ENCODE measurements around the gene RNF224.
A peak's percentile ranks its signal among the peaks of the same experiment; 100 is the strongest.

Gene RNF224

DNA sequence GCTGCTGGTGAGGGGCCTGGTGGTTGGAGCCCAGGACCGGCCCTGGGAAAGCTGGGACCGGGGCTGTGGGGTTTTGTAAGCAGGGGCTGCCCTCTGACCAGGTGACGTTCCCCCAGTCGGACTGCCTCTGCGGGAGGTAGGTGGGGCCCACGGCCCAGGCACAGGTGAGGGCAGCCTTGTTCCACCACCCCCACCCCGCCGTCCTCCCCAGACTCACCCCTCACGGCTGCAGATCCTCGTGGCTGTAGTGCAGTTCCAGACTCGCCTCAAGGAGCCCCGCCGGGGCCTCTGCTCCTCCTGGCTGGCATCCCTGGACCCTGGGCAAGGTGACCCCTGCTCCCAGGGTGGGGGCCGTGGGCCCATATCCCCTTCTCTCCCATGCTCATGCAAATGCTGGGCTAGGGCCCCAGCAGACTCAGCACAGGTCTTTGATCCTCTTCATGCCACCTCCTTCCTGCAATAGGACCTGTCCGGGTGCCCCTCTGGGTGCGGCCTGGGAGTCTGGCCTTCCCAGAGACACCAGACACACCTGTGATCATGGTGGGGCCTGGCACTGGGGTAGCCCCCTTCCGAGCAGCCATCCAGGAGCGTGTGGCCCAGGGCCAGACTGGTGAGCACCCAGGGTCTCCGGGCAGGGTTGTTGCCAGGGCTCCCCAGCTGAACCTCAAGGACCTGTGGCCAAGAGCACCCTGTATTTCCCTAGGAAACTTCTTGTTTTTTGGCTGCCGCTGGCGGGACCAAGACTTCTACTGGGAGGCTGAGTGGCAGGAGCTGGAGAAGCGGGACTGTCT is 11.9 kb upstream of the RNF224 start:
- no peak for DNase-seq (ENCODE audit: low spot score)

DNA sequence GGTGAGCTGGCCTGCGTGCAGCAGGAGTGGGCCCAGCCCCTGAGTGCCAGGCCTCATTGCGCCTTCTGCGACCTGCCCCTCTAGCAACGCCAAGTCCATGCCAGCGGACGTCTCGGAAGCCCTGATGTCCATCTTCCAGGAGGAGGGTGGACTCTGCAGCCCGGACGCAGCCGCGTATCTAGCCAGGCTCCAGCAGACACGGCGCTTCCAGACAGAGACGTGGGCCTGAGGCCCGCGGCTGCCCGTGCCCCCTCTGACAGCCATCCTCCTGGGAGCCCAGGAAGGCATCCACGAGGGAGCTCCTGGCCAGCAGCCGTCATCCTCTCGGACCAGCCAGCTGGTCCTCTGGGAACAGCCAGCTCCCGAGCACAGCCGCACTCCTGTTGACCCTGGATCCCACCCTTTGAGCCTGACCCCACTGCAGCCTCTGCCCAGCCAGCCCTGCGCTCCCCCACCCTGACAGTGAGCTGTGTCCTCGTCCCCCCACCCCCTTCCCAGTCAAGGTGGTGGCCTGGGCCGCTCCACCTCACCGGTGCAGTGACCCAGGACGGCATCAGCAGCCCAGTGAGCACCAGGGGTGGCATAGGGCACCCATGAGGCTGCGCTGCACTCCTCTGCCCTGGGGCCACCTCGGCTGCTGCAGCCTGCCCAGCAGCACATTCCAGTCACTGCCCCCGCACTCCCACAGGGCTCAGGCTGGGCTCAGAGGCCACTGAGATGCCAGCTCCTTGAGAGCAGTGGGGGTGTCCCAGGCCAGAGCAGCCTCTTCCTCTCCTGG is 10.9 kb upstream of the RNF224 start:
- no peak for DNase-seq (ENCODE audit: low spot score)

DNA sequence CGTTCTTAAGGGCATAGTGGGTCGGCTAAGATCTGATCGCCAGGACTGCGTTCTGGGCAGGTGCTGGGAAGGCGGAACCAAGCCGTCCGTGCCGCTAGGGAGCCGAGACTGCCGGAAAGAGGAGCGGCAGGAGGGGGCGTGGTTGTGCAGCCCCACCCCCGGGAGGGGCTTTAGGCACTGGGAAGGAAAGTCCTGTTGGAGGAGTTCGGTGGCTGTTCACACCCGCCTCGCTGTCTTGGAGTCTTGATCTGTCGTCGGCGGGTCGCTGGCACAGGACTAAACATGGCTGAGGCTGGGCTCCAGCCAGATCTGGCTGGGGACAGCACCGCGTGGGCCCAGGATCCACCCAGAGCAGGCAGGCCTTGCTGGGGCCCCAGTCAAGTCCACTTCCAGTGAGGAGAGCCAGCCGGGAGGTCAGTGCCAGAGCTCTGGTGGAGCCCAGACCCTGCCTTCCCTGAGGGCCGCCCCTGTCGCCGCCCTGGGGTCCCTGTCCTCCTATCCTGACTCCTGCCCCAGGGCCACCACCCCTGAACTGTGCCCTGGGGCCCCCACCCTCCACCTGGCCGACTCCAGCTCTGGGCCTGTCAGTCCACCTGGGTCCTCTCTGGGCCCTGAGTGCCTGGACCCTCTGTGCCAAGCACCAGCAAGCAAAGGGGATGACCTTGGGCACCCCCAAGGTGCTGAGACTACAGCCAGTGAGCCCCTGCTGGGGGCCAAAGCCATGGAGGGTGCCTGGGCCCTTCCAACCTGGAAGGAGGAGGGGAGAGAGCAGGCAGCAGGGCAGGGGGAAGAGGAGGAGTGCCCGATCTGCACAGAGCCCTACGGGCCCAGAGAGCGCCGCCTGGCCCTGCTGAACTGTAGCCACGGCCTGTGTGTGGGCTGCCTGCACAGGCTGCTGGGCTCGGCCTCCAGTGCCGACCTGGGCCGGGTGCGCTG is 9.8 kb upstream of the RNF224 start:
- DNase-seq (ENCODE audit: low spot score) = peak; percentile 82

DNA sequence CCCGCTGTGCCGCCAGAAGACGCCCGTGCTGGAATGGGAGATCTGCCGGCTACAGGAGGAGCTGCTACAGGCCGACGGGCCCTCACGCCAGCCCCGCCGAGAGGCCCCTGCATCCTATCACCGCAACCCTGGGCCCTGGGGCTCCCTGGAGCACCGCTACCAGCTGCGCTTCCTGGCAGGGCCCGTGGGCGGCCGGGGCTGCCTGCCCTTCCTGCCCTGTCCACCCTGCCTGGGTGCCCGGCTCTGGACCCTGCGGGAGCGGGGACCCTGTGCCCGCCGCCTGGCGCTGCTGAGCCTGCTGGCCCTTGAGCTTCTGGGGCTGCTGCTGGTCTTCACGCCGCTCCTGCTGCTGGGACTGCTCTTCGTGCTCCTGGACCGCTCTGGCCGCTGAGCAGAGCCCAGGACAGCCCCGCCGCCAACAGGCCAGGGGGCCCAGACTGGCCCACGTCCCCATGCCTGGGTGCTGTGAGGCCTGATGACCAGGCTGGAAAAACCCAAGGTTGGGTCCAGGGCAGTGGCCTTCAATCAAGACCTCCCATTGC is 9.0 kb upstream of the RNF224 start:
- DNase-seq (ENCODE audit: low spot score) = no peak

DNA sequence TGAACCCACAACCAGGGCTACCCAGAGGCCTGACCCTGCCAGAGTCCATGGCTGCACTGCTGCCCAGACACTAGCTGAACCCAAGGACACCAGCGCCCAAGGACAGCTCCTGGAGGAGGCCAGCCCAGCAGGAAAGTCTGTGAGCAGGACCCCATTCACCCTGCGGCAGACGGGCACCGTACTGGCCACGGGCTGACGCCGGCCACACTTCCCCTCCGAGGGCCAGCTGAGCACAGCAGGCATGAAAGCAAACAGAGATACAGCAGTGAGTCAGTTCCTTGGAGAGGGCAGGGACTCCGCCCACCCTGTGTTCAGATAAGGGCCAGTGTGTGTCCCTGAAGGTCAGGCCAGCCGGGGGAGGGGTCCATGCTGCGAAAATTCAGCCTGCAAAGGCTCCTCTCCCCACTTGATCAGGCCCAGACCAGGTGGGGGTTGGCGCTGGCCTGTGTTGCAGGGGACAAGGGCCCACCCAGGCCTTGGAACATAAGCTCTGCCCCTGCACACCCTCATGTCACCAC is 8.5 kb upstream of the RNF224 start:
- no peak for DNase-seq (ENCODE audit: low spot score)

DNA sequence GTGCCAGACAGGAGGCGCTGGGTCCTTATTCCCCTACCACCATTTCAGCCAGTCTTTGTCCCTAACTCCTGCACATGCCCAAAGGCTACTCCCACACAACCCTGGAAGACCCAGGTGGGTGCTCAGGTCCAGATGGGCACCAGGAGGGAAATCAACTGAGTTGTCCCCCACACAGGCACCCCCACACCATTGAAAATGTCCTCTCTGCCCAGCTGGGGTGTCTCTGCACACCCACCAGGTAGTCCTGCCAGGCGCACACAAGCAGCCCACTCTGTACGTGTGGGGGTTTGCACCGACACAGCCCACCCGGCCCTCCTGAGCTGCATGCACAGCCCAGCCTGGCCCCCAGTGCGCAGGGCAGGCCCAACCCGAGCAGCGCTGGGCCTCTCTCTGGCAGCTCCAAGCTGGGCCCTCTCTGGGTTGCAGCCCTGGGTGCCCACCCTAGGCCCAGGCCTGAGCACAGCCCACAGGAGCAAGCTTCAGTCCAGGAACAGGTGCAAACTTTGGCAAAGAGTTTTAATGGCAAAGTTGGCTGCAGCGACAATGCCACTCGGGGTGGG is 7.5 kb upstream of the RNF224 start:
- DNase-seq (ENCODE audit: low spot score) = no peak

DNA sequence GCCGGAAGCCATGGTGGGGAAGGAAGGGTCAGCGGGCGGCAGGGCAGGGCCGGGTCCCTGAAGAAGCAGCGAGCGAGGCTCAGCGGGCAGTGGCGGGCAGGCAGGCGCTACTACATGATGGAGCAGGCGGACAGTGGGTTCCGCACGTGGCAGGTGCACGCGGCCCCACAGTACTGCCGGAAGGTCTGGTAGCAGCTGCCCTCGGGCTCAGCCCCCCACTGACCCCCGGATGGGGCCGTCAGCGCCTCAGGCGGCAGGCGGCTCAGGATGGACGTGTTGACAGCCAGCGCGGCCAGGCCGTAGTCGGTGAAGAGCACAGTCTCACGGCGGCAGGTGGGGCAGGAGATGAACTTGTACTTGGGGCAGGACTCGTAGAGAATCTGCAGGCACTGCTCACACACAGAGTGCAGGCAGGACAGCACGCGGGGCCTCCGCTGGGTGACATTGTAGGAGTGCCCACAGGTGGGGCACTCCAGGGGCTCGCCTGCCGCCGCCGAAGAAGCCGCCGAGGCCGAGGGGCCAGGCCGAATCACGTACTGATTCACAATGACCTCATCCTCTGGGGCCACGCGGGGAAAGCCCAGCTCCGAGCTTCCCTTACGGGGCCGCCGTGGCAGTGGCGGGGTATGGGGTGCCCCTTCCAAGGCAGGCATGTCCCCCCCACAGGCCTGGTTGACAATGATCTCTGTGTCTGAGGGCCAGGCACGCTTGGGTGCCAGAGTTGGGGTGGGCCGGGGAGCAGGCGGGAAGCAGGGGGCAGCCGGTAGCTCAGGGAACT is 6.8 kb upstream of the RNF224 start:
- DNase-seq (ENCODE audit: low spot score) = no peak

DNA sequence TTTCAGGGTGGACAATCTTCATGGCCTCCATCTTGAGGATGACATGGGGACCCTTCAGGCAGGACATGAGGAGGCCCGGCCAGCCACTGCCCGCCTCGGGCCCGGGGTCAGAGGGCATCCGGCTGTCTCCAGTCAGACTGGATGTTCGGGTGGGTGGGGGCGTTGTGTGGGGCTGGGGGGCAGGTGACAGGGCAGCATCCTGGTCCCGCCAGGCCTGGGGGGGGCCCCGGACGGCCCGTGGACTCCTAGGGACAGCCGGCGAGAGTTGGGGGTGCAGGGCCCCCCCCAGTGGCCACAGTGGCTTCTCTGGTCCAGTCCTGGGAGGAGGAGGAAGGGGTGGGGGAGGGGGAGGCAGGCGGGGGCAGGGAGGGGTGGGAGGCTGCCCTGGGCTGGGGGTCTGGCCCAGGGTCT is 6.2 kb upstream of the RNF224 start:
- no peak for DNase-seq (ENCODE audit: low spot score)

DNA sequence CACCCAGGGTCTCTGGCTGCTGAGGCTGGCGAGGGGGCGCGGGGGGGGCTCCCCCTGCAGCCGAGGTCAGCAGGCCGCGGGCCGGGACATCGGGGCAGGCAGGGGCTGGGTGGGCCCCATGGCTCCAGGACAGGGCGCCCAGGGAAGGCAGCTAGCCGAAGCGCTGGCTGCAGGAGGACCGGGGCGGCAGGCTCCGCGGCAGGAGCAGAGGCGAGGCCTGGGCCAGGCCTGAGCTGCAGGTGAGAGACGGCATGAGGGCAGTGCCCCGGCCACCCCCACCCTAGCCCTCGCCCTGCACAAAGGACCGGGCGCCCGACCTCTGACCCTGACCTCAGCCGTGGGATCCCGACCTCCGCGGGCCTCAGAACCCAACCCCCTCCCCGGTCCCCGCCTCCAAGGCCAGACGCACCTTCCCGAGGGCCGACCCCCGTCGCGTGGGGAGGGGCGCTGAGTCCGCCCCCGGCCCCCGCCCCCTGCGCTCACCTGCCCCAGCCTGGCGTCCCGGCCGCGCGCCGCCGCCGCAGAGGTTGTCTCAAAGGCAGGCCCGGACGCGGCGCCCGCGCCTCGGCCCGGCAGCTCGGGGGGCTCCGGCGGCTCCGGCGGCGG is 5.7 kb upstream of the RNF224 start:
- no peak for DNase-seq (ENCODE audit: low spot score)

DNA sequence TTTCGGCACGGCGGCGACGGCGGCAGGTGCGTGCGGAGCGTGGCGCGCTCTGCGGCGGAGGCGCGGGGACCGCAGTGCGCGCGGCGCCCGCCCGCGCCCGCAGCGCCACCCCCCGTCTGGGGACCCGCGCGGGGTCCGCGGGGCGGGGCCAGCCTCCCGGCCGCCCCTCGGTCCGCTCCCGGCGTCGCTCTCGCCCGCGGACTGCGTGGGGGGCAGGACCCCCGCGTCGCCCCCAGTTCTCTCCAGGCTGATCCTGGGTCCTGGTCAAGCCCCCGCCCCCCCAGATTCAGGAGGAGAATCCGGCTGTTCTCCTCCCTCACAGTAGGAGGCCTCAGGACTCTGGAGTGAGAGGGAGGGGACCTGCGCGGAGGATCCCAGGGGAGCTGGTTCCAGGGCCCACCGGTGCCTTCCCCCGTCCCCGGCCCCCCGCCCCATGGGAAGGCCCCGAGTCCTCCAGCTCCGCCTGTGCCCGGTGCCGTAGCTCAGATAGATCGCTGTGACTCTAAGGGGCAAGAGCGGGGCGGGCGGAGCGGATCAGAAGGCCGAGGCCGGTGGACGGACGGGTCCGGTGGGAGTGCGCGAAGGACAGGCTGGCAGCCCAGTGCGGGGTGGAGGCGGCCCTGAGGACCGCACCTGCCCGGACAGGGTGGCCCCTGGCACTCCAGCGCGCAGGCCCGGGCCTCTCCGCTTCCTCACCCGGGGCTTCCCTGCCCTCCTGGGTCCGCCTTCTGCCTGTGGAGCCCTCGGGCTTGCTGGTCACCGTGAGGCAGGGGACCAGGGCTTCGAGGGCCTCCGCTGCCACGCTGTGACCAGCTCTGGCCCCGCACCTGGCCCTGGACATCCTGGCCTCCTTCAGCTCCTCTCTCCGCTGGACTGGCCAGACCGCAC is 4.9 kb upstream of the RNF224 start, which contains the start of gene RNF208:
Gene RNF208, minus strand, starts transcription at position 51 of the 888 bp plus-strand sequence. CDS start 1,028 bp downstream, outside the sequence.
- DNase-seq (ENCODE audit: low spot score) = no peak

DNA sequence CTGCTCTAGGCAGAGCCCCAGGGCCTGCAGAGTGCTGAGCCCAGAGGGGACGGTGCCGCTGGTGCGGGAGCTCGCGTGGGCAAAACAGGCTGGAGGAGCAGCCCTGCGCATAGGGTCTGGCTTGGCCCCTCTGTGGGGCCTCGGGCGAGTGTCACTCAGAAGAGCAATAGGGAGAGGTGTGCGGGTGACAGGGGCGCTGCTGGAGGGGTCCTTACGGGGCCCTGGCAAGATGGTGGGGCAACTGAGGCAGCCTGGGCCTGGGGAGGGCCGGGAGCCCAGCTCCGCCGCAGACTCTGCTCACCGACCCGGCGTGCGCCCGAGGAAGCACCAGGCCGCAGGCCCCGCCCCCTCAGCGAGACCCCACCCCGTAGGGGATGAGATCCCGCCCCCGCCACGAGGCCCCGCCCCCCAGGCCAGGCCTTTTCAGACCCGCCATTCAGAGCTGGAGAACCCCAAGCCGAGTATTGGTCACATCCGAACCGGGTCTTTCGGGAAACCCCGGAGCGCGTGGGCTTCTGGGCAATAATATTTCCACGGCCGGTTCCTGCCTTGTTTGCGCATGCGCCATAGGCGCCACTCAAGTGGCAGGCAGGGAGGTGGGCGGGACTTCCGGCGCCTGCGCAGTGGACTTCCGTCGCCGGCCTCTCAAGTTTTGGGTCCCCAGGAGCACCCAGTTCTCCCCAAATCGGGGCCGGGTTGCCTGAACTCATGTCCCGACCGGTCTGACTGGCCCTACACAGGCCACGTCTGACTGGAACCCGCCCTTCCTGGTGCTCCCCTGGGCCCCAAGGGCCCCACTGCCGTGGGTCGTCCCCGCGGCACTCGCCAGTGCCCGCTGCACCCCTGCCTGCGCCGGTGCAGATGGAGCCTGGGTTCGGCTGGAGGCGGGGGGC is 4.0 kb upstream of the RNF224 start:
- DNase-seq (ENCODE audit: low spot score) = peak; percentile 99

DNA sequence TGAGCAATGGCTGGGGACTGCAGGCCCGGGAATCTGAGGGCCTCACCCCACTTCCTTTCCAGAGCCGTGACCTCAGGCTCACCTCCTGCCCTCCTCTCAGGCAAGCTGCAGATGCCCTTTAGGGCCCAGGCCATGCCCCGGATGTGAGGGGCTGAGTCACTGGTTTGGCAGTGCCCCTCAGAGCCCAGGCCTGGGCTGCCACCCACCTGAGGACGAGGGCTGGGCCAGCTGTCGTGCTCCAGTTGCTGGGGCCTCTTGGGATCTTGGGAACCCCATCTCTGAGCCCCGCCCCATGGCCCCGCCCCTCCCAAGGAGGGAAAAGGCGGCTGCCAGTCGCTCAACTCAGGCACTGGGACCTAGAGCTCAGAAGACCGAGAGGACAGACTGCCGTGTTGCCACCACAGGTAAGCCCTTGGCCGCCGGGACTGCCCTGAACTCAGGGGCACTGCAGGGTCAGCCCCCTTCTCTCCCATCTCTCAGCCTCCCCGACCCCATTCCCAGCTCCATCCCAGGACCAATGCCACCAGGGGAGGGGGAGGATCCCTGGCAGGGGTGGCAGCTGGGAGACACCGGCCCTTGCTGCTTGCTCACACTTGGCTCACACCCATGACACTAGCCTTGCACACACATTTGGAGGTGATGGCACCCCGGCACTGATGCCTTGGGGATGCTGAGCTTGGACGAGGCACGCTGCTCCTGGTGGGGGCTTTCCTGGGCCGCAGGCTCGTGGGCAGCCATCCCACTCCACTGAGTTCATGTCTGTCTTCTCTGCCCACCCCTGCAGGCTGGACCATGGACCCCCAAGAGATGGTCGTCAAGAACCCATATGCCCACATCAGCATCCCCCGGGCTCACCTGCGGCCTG is 2.2 kb upstream of the RNF224 start, which contains the start of gene CYSRT1:
Gene CYSRT1, plus strand, starts transcription at position 345 of the 865 bp plus-strand sequence. Its CDS starts 448 bp downstream, at position 793.
- DNase-seq (ENCODE audit: low spot score) = no peak

DNA sequence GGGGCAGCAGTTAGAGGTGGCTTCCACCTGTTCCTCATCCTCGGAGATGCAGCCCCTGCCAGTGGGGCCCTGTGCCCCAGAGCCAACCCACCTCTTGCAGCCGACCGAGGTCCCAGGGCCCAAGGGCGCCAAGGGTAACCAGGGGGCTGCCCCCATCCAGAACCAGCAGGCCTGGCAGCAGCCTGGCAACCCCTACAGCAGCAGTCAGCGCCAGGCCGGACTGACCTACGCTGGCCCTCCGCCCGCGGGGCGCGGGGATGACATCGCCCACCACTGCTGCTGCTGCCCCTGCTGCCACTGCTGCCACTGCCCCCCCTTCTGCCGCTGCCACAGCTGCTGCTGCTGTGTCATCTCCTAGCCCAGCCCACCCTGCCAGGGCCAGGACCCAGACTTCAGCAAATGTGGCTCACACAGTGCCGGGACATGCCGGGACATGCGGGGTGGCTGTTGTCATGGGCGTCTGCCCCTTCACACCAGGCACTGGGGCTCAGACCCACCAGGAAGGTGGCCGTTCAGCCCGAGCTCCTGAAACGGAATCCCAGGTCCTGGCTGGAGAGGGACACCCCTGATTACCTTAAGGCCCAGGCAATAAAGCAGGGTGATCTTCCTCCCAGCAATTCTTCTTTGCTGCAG is 1.5 kb upstream of the RNF224 start:
- DNase-seq (ENCODE audit: low spot score) = no peak

DNA sequence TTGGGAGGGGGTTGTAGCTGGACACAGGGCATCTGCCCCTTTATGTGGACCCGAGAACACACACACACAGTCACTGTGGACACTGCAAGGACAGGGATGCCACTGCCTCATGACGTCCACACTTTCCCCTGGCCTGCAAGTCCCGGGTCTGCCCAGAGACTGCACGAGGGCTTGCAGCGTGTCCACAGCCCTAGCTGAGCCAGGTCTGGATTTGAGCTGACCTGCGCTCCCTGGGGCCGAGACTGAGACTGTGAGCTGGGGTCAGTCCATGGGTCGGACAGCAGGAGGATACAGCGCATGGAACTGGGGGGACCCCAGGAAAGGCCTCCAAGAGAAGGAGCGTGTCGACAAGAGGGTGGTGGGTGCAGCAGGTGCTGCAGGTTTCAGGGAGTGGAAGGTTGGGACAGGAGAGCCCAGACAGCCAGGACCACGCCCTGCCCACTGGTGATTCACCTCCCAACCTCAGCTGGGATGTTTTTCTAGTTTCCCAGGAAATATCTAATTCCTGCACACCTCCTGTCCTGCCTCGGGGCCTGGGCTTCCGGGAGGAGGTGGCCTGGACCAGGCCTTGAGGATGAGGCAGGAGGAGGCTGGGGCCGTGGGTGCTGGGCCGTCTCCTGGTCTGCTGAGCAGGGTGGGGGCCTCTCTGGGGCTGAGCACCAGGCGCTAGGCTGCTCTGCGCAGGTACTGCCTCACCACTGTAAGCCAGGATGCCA is 806 bp upstream of the RNF224 start:
- DNase-seq (ENCODE audit: low spot score) = no peak

DNA sequence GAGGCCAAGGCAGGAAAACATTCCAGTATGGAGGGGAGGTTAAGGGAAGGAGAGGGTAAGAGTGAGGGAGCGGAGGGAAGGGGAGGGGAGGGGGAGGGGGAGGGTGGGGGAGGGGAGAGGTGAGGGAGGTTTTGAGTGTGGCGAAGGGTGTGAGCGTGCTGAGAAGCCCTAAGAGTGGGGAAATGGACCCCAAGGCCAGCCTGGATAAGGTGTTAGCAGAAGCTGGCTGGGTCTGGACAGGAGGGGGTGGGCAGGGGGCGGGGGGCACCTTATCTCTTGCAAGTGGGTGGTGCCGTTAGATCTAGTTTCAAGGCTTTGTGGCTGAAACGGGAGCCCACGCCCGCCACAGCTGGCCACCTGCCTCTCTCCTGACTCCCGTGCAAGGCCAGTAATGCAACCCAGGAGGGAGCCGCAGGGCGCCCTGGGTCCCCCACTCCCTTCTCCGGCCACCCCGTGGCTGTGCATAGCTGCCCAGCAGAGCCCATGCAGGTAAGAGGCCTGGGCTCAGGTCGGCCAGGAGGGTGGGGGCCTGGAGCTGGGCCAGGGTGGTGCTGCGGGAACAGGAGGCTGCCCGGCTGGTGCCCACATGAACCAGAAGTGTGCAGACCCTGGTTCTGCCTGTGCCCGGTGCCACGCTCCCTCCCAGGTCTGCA is 677 bp downstream of the RNF224 start:
- DNase-seq (ENCODE audit: low spot score) = no peak
